Measurements from ENCODE around the gene FOXO1. TPM values are rescaled to one million over a fixed set of nuclear protein-coding genes. Genes with fewer than 3 reads are reported as not detected.

The FOXO1 gene
- total RNA-seq, 1 donor from 2014 or later: 17.7 TPM

GRCh38 chr13:40536443-40537113, 129.9 kb downstream of the FOXO1 start:
- no peak for DNase-seq (ENCODE audit: low read depth)
- TF ChIP-seq CTCF (IDR thresholded peaks at IDR 0.05; ENCODE audit: insufficient read depth, low read length, poor library complexity, severe bottlenecking): no peak
- H3K36me3 ChIP-seq (ENCODE audit: control insufficient read depth, insufficient read depth, low read length): no peaks in the 10 kb centered on the region
- H3K4me3 ChIP-seq (ENCODE audit: low read depth, low read length): no peak overlapping the region
- no peaks in the 10 kb centered on the region for H3K27me3 ChIP-seq (ENCODE audit: control insufficient read depth, insufficient read depth, low read length)

- no peak for TF ChIP-seq CTCF (IDR thresholded peaks at IDR 0.05; ENCODE audit: insufficient read depth, low read length, poor library complexity, severe bottlenecking)
- no peak overlapping the region for H3K4me3 ChIP-seq (ENCODE audit: low read depth, low read length)
- DNase-seq (ENCODE audit: low read depth): no peak
- no peaks in the 10 kb centered on the region for H3K36me3 ChIP-seq (ENCODE audit: control insufficient read depth, insufficient read depth, low read length)
- no peaks in the 10 kb centered on the region for H3K27me3 ChIP-seq (ENCODE audit: control insufficient read depth, insufficient read depth, low read length)
Observed at GRCh38 chr13:40535345-40535836, 131.1 kb downstream of the FOXO1 start.

GRCh38 chr13:40534456-40534855, 132.0 kb downstream of the FOXO1 start:
- no peak overlapping the region for H3K4me3 ChIP-seq (ENCODE audit: low read depth, low read length)
- TF ChIP-seq CTCF (IDR thresholded peaks at IDR 0.05; ENCODE audit: insufficient read depth, low read length, poor library complexity, severe bottlenecking): no peak
- H3K27me3 ChIP-seq (ENCODE audit: control insufficient read depth, insufficient read depth, low read length): no peaks in the 10 kb centered on the region
- no peak for DNase-seq (ENCODE audit: low read depth)
- no peaks in the 10 kb centered on the region for H3K36me3 ChIP-seq (ENCODE audit: control insufficient read depth, insufficient read depth, low read length)

GRCh38 chr13:40533072-40533471, 133.4 kb downstream of the FOXO1 start:
- TF ChIP-seq CTCF (IDR thresholded peaks at IDR 0.05; ENCODE audit: insufficient read depth, low read length, poor library complexity, severe bottlenecking): no peak
- DNase-seq (ENCODE audit: low read depth): no peak
- Histone ChIP-seq H3K36me3 (ENCODE audit: control insufficient read depth, insufficient read depth, low read length) (no peaks in the 10 kb centered on the region), H3K4me3 (ENCODE audit: low read depth, low read length) (no peak overlapping the region), H3K27me3 (ENCODE audit: control insufficient read depth, insufficient read depth, low read length) (no peaks in the 10 kb centered on the region)

GRCh38 chr13:40530961-40531360, 135.5 kb downstream of the FOXO1 start:
- DNase-seq (ENCODE audit: low read depth): no peak
- H3K36me3 ChIP-seq (ENCODE audit: control insufficient read depth, insufficient read depth, low read length): no peaks in the 10 kb centered on the region
- no peaks in the 10 kb centered on the region for H3K27me3 ChIP-seq (ENCODE audit: control insufficient read depth, insufficient read depth, low read length)
- TF ChIP-seq CTCF (IDR thresholded peaks at IDR 0.05; ENCODE audit: insufficient read depth, low read length, poor library complexity, severe bottlenecking): no peak
- no peak overlapping the region for H3K4me3 ChIP-seq (ENCODE audit: low read depth, low read length)

GRCh38 chr13:40528881-40529280, 137.6 kb downstream of the FOXO1 start:
- H3K27me3 ChIP-seq (ENCODE audit: control insufficient read depth, insufficient read depth, low read length): no peaks in the 10 kb centered on the region
- TF ChIP-seq CTCF (IDR thresholded peaks at IDR 0.05; ENCODE audit: insufficient read depth, low read length, poor library complexity, severe bottlenecking): no peak

More at GRCh38 chr13:40528881-40529280, 137.6 kb downstream of the FOXO1 start:
- DNase-seq (ENCODE audit: low read depth): no peak
- H3K4me3 ChIP-seq (ENCODE audit: low read depth, low read length): no peak overlapping the region
- no peaks in the 10 kb centered on the region for H3K36me3 ChIP-seq (ENCODE audit: control insufficient read depth, insufficient read depth, low read length)

Measured in kidney epithelial cell (primary cell).